Measurements from ENCODE around the gene C9orf50.

DNA sequence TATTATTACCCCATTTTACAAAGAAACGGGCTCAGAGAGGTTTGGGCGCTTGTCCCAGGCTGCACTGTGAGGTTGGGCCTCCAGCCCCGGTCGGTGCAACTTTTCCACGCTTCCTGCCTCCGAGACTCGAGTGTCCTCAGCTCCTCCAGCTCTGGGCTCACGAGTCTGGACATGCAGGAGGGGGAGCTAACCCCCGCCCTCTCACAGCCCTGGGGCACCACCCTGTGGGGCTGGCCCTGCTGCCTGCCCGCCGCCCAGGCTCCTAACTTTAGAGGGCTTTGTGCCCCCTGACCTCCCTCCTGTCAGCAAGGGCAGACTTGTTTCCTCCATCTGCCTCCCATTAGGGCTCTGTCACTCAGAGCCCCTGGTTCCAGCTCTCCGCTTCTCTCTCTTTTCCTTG is 25.4 kb upstream of the C9orf50 start:
- TF ChIP-seq POLR2AphosphoS5 (IDR thresholded peaks at IDR 0.05; ENCODE audit: insufficient read depth, low read depth, low read length), result no peak
- TF ChIP-seq, protein P1, sequence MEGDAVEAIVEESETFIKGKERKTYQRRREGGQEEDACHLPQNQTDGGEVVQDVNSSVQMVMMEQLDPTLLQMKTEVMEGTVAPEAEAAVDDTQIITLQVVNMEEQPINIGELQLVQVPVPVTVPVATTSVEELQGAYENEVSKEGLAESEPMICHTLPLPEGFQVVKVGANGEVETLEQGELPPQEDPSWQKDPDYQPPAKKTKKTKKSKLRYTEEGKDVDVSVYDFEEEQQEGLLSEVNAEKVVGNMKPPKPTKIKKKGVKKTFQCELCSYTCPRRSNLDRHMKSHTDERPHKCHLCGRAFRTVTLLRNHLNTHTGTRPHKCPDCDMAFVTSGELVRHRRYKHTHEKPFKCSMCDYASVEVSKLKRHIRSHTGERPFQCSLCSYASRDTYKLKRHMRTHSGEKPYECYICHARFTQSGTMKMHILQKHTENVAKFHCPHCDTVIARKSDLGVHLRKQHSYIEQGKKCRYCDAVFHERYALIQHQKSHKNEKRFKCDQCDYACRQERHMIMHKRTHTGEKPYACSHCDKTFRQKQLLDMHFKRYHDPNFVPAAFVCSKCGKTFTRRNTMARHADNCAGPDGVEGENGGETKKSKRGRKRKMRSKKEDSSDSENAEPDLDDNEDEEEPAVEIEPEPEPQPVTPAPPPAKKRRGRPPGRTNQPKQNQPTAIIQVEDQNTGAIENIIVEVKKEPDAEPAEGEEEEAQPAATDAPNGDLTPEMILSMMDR (IDR thresholded peaks at IDR 0.05; ENCODE audit: extremely low read depth in 1 of 2, insufficient read depth in 1 of 2, low read depth in 1 of 2, low read length in 2 of 2), result no peak
- no peak for TF ChIP-seq EZH2 (IDR thresholded peaks at IDR 0.05; ENCODE audit: borderline replicate concordance, low read depth, low read length, severe bottlenecking)
- TF ChIP-seq MYC (IDR thresholded peaks at IDR 0.05; ENCODE audit: low read depth, low read length), result no peak
- no peak for TF ChIP-seq POLR2A (IDR thresholded peaks at IDR 0.05; ENCODE audit: low read depth, low read length)
- TF ChIP-seq, protein P2, sequence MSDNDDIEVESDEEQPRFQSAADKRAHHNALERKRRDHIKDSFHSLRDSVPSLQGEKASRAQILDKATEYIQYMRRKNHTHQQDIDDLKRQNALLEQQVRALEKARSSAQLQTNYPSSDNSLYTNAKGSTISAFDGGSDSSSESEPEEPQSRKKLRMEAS (IDR thresholded peaks at IDR 0.05; ENCODE audit: insufficient read depth, insufficient read length), result no peak
- TF ChIP-seq FOS (IDR thresholded peaks at IDR 0.05; ENCODE audit: borderline replicate concordance, insufficient read depth, low read length), result no peak
